Purkinje cell (primary cell): ENCODE measurements around the gene KATNA1. TPM values are rescaled to one million over a fixed set of nuclear protein-coding genes. Genes with fewer than 3 reads are reported as not detected.

Source experiments
- polyA plus RNA-seq: library from polyadenylated mRNA; unstranded; fragments of >200 nt; fragmentation: Nextera tagmentation; gene quantifications from 2 replicates; pipeline ENCODE4 v1.2.1, GENCODE V29; 2014

The KATNA1 gene
- 3.3 and 7.6 TPM in 2 replicates for polyA plus RNA-seq

GRCh38 chr6:149648148-149649145 lies at the start of gene KATNA1:
Gene KATNA1, minus strand, starts transcription at chr6:149648714. Its CDS starts 10,167 bp downstream, at chr6:149638547.

DNA sequence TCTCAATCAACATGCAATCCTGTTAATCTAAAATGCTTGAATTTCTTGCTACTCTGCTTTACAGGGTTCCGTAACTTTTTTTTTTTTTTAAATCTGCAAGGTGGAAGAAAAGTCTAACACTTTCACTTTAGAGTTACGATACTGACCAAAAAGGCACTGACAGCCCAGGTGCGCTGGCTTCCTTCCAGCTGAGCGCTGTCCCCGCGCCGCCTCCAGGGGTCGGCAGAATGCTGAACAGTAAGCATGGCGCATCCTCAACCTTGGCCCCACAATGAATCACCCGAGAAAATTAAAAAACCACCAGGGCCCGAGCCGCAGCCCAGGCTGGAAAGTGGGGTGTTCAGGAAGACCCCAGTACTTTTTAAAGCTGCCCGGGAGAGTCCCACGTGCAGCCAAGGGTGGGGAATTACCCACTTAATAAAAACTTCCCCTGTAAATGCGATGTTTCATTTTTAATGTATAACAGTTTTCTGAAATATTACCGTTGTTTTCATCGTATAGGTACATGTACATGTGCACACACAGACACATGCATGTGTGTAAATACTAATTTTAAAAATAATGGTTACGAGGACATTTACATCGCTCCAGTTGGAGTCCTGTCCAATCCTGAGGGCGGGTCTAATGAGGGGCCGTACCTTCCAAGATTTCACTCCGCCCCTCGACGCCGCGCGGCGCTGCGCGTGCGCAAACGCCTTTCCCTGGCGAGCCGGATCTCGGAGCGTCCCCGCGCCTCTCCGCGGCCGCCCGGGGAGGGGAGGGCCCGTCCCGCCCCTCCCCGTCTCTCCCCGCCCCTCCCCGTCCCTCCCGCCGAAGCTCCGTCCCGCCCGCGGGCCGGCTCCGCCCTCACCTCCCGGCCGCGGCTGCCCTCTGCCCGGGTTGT lies 82.7 kb downstream of the KATNA1 start, which contains the start of gene GINM1:
Gene GINM1, plus strand, starts transcription at position 849 of the 883 bp plus-strand sequence. CDS start 40 bp downstream, outside the sequence.

GRCh38 chr6:149545754-149546471 lies 102.6 kb downstream of the KATNA1 start, which contains the start of gene PPIL4:
Gene PPIL4, minus strand, starts transcription at chr6:149546043. Its CDS starts 38 bp downstream, at chr6:149546005.

Other genes starting within 250 kb of the KATNA1 start
- gene SUMO4, start 248.5 kb downstream of the KATNA1 start, polyA plus RNA-seq, result 2.7 TPM in 1 of 2 replicates, not detected in the other
- not detected in 2 replicates for gene ZC3H12D, start 163.7 kb downstream of the KATNA1 start, polyA plus RNA-seq
- 36.9 and 55.7 TPM in 2 replicates for gene PPIL4, start 102.7 kb downstream of the KATNA1 start, polyA plus RNA-seq
- gene GINM1, start 82.3 kb downstream of the KATNA1 start, polyA plus RNA-seq, result 10.2 and 12.9 TPM in 2 replicates
- 5.4 and 8.0 TPM in 2 replicates for gene LATS1, start 69.4 kb upstream of the KATNA1 start, polyA plus RNA-seq
- gene NUP43, start 97.8 kb upstream of the KATNA1 start, polyA plus RNA-seq, result 9.1 and 13.5 TPM in 2 replicates
- 413 and 492 TPM in 2 replicates for gene PCMT1, start 101.0 kb upstream of the KATNA1 start, polyA plus RNA-seq
- gene LRP11, start 215.6 kb upstream of the KATNA1 start, polyA plus RNA-seq, result 46.1 and 48.8 TPM in 2 replicates
- 0.34 TPM in 1 of 2 replicates, not detected in the other for gene RAET1E, start 249.4 kb upstream of the KATNA1 start, polyA plus RNA-seq